Measurements from ENCODE around the gene CRYZL1.

DNA sequence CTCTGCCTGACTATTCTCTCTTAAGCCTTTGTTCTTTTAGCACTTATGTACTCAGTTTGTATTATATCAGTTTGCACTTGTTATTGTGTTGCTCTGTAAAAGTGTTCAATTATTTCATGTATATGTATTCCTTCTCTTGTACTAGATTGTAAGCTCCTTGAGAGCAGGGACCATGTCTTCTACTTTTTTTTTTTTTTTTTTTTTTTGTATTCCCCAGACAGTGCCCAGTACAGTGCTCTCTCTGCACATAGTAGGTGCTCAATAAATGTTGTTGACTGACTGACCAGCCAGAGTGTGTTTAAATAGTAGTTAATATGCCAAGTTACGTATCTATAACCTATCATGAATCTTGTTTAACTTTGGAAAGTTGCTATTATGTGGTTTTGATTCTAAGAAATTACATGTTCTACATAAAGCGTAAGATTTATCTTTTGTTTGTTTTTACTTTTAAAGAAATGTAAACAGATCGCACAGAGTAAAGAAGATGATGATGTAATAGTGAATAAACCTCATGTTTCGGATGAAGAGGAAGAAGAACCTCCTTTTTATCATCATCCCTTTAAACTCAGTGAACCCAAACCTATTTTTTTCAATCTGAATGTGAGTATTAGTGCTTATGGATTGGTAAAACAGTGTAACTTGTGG is 82.6 kb downstream of the CRYZL1 start:
- TF ChIP-seq, protein P1, sequence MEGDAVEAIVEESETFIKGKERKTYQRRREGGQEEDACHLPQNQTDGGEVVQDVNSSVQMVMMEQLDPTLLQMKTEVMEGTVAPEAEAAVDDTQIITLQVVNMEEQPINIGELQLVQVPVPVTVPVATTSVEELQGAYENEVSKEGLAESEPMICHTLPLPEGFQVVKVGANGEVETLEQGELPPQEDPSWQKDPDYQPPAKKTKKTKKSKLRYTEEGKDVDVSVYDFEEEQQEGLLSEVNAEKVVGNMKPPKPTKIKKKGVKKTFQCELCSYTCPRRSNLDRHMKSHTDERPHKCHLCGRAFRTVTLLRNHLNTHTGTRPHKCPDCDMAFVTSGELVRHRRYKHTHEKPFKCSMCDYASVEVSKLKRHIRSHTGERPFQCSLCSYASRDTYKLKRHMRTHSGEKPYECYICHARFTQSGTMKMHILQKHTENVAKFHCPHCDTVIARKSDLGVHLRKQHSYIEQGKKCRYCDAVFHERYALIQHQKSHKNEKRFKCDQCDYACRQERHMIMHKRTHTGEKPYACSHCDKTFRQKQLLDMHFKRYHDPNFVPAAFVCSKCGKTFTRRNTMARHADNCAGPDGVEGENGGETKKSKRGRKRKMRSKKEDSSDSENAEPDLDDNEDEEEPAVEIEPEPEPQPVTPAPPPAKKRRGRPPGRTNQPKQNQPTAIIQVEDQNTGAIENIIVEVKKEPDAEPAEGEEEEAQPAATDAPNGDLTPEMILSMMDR (IDR thresholded peaks at IDR 0.05) = no peak
- TF ChIP-seq POLR2A (IDR thresholded peaks at IDR 0.05) = no peak

Measured in testis (tissue), 2 donors.